ENCODE measurements around the gene SLX4. TPM values are rescaled to one million over a fixed set of nuclear protein-coding genes. Genes with fewer than 3 reads are reported as not detected.
A peak's percentile ranks its signal among the peaks of the same experiment; 100 is the strongest.

SLX4 gene
- total RNA-seq, 4 donors from 2014 or later: 3.1 to 5.6 (median 3.9) TPM

DNA sequence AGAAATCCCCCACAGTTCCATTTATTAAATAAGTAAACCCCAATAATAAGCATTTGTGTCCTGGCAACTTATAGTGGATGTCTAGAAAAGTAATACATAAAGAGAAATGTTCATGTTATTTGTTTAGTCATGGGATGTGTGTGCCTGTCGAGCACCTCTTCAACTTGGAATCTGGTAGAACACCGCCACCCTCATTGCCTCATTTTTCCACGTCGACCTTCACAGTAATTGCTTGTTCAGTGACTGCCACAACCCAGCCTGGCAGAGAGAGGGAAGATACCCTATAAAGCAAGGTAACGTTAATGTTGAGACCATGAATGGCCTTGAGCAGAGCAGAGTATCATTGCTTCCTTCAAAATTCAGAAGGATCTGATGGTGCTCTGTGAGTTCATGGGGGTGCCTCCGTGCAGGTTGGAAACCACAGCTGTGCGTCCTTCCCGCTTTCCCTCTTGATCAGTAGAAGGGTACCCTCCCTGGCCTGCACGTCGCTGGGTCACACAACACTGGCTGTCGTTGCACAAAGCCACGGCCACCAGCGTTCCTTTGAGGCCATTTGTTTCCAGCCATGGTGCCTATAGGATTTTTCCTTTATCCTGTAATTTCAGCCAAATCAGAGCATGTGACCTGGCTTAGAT lies 39.3 kb upstream of the SLX4 start:
- WGBS, 2 donors: 81 to 88% methylated on average over 12 to 13 of the region's 13 CpGs
- no peak for DNase-seq
- Histone ChIP-seq H3K4me1 (peaks cover 0 to 12% (median 4%) of the 10 kb centered on the region in 3 donors), H3K4me3 (no peak overlapping the region), H3K27me3 (no peaks in the 10 kb centered on the region), H3K27ac (no peak overlapping the region), H3K36me3 (peaks cover 6 to 39% (median 6%) of the 10 kb centered on the region in 3 donors), H3K9me3 (no peaks in the 10 kb centered on the region)
- intact Hi-C loops (cut with DNase I): no loop called here
- no peak for TF ChIP-seq POLR2A (IDR thresholded peaks at IDR 0.05)
- no peak for TF ChIP-seq CTCF (IDR thresholded peaks at IDR 0.05)

DNA sequence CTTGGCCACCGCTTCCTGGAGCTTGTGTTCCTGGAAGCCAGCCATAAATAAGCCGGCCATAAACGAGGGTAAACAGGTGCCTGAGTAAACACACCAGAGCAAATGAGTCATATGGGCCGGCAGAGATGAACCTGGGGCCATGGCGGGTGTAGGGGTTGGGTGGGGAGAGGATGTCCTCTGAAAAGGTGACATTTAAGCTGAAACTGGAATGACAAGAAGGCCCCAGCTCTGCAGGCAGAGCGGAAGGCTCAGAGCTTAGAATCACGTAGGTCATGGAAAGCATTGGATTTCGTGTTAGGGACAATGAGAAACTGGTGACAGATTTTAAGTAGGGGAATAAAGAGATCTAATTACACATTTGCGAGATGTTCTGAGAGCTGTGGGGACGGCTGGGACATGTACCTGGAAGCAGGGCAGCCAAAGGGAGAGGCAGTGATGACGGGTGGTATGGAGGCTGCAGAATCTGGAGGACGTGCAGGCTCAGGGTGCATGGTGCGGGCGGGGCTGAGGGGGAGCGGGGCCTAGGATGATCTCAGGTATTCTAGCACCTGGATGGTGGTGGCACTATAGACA lies 35.0 kb upstream of the SLX4 start:
- peaks cover 0 to 44% (median 11%) of the 10 kb centered on the region in 3 donors for H3K4me1 ChIP-seq
- no peak for TF ChIP-seq POLR2A (IDR thresholded peaks at IDR 0.05)
- TF ChIP-seq CTCF (IDR thresholded peaks at IDR 0.05): no peak
- intact Hi-C loops (cut with DNase I): no loop called here
- H3K27me3 ChIP-seq: no peaks in the 10 kb centered on the region
- no peak overlapping the region for H3K4me3 ChIP-seq
- H3K9me3 ChIP-seq: no peaks in the 10 kb centered on the region
- peaks cover 0 to 32% (median under 1%) of the 10 kb centered on the region in 3 donors for H3K36me3 ChIP-seq
- H3K27ac ChIP-seq: peak overlapping the region in 2 of 4 donors; percentile 8 to 62
- no peak for DNase-seq
- WGBS, 2 donors: 64 to 74% methylated on average over 15 of the region's 15 CpGs

GRCh38 chr16:3645504-3646347 lies 34.3 kb upstream of the SLX4 start:
- H3K9me3 ChIP-seq: no peaks in the 10 kb centered on the region
- peak overlapping the region in 2 of 4 donors; percentile 8 to 38 for H3K27ac ChIP-seq
- 77 to 80% methylated on average over 9 to 17 of the region's 19 CpGs for WGBS, 2 donors
- H3K4me1 ChIP-seq: peaks cover 0 to 44% (median 11%) of the 10 kb centered on the region in 3 donors
- intact Hi-C loops (cut with DNase I): no loop called here
- TF ChIP-seq CTCF (IDR thresholded peaks at IDR 0.05) (no peak), POLR2A (IDR thresholded peaks at IDR 0.05) (no peak)
- H3K27me3 ChIP-seq: no peaks in the 10 kb centered on the region
- no peak overlapping the region for H3K4me3 ChIP-seq
- no peak for DNase-seq
- H3K36me3 ChIP-seq: peaks cover 0 to 32% (median 2%) of the 10 kb centered on the region in 3 donors

DNA sequence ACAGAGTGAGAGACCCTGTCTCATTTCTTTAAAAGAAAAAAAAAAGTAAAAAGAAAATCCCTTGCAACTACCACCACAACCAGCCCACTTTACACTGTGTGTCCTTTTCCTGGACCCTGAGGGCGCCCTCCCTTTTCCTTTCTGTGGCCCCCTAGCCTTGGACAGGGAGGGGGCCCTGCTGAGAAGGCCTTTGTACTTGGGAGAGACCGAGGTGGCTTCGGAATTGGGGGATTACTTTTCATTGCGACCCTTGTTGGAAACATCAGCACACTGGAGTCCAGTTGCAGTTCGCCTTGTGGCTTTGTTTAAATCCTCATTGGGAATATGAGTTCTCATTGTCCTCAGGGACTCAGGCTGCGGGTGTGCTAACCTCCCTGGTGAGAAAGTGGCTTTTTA lies 33.7 kb upstream of the SLX4 start:
- H3K36me3 ChIP-seq: peaks cover 0 to 32% (median 2%) of the 10 kb centered on the region in 3 donors
- peaks cover 0 to 44% (median 11%) of the 10 kb centered on the region in 3 donors for H3K4me1 ChIP-seq
- TF ChIP-seq CTCF (IDR thresholded peaks at IDR 0.05): no peak
- TF ChIP-seq POLR2A (IDR thresholded peaks at IDR 0.05): no peak
- intact Hi-C loops (cut with DNase I): no loop called here
- WGBS, 2 donors: 68 to 95% methylated on average over 5 to 6 of the region's 6 CpGs
- H3K27me3 ChIP-seq: no peaks in the 10 kb centered on the region
- H3K9me3 ChIP-seq: no peaks in the 10 kb centered on the region
- no peak for DNase-seq
- H3K4me3 ChIP-seq: no peak overlapping the region
- H3K27ac ChIP-seq: no peak overlapping the region
